Ascending aorta (tissue), 2 donors: Measurements from ENCODE around the gene VWC2L. TPM values are rescaled to one million over a fixed set of nuclear protein-coding genes. Genes with fewer than 3 reads are reported as not detected.

Experiments
- DNase-seq, 2 donors: peaks; one replicate each; pipeline ENCODE4 v3.0.0-alpha.2; 2019; ENCODE audit warnings: low spot score in 2 of 2
- H3K27ac ChIP-seq, 2 donors: fragments of 200-600 bp; sonication (generic); one replicate each; pipeline ENCODE4 v1.5.1; 2016 to 2017; ENCODE audit warnings: mild to moderate bottlenecking in 1 of 2
- H3K27me3 ChIP-seq: fragments of 200-600 bp; sonication (generic); one replicate; pipeline ENCODE4 v1.5.1; 2017
- H3K36me3 ChIP-seq, 2 donors: fragments of 200-600 bp; sonication (generic); one replicate each; pipeline ENCODE4 v1.5.1; 2016
- H3K4me1 ChIP-seq, 2 donors: fragments of 200-600 bp; sonication (generic); one replicate each; pipeline ENCODE4 v1.5.1; 2016 to 2017; ENCODE audit warnings: mild to moderate bottlenecking in 1 of 2
- H3K4me3 ChIP-seq, 2 donors: fragments of 200-600 bp; sonication (generic); one replicate each; pipeline ENCODE4 v1.5.1; 2016 to 2017; ENCODE audit warnings: mild to moderate bottlenecking in 1 of 2
- H3K9me3 ChIP-seq, 2 donors: fragments of 200-600 bp; sonication (generic); one replicate each; pipeline ENCODE4 v1.5.1; 2016
- intact Hi-C: fragments of 100-400 bp; cut with DNase I; formaldehyde crosslinking; loops from one replicate; pipeline ENCODE4 v1.15.1; 2023
- total RNA-seq: library from RNA; depleted of rRNA; stranded (reverse); fragments of >200 nt; gene quantifications from one replicate; pipeline ENCODE4 v1.1.0, GENCODE V29; 2016
- TF ChIP-seq, protein P1 (sequence below), 3 experiments: fragments of 200-600 bp in 2 of 3; fragments of 450-650 bp in 1 of 3; sonication (generic) in 2 of 3; IDR thresholded peaks; one replicate each; pipeline ENCODE4 v1.5.1; 2016 to 2019; ENCODE audit warnings: antibody characterized with exemption in 3 of 3, mild to moderate bottlenecking in 1 of 3, moderate library complexity in 1 of 3

VWC2L gene
- total RNA-seq: not detected

DNA sequence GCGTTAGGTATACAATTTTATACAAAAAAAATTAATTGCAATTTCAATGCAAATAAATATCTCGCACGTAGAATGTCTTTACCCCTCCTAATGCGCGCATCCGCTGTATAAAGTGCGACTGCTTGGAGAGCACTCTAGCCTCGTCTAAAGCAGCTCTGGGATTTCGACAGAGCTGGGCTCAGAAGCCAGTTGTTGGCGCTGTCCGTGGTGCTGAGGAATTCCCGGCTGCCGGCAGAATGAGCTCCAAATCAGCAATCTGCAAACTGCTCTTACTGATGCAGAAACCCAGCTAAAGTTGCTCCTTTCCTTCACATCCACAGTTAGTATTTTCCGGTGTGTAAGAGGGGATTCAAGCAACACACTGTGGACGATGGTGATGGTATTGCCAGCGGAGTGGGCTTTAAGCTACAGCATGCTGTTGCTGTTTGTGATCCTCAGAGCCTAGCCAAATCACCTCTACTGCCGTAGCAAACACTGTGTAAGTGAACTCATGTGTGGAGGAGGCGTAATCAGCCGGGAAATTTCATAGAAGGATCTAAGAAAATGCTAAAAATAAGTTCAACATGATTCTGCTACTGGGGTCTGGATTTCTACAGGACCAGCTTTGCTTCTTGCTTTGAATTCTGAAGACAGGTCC is at the start of gene VWC2L:
VWC2L (plus strand) TSS at position 137 of the 637 bp plus-strand sequence. CDS start 3,140 bp downstream, outside the sequence.
- H3K4me3 ChIP-seq: no peak within 1 kb of the TSS
- no peaks in the 10 kb centered on the region for H3K27me3 ChIP-seq
- H3K9me3 ChIP-seq: no peaks in the 10 kb centered on the region
- DNase-seq: peak in 1 of 2 donors; percentile 65
- H3K36me3 ChIP-seq: no peaks in the 10 kb centered on the region
- no peaks in the 10 kb centered on the region for H3K4me1 ChIP-seq
- TF ChIP-seq, protein P1, sequence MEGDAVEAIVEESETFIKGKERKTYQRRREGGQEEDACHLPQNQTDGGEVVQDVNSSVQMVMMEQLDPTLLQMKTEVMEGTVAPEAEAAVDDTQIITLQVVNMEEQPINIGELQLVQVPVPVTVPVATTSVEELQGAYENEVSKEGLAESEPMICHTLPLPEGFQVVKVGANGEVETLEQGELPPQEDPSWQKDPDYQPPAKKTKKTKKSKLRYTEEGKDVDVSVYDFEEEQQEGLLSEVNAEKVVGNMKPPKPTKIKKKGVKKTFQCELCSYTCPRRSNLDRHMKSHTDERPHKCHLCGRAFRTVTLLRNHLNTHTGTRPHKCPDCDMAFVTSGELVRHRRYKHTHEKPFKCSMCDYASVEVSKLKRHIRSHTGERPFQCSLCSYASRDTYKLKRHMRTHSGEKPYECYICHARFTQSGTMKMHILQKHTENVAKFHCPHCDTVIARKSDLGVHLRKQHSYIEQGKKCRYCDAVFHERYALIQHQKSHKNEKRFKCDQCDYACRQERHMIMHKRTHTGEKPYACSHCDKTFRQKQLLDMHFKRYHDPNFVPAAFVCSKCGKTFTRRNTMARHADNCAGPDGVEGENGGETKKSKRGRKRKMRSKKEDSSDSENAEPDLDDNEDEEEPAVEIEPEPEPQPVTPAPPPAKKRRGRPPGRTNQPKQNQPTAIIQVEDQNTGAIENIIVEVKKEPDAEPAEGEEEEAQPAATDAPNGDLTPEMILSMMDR (IDR thresholded peaks at IDR 0.05): no peak
- no peak within 1 kb of the TSS for H3K27ac ChIP-seq
- intact Hi-C loops: no loop called here

DNA sequence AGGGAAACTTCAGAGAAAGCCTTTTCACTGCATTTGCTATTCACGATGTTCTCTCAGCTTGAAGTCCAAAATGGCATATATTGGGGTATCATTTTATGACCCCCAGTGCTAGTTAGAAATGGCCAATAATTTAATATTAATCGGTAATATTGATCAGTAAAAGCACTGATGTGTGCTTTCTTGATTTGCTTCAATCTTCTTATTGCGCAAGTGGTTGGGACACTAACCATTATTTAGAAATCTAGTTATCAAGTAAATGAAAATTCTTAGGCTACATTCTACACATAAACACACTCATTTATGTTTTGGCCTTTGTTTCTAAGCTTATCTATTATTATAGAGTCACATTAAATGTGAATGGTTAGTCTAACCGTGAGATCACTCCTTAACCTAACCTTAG is 49.7 kb upstream of the VWC2L start:
- no peaks in the 10 kb centered on the region for H3K4me1 ChIP-seq
- no peaks in the 10 kb centered on the region for H3K9me3 ChIP-seq
- H3K27ac ChIP-seq: no peak overlapping the region
- no peaks in the 10 kb centered on the region for H3K27me3 ChIP-seq
- DNase-seq: no peak
- H3K36me3 ChIP-seq: no peaks in the 10 kb centered on the region
- no peak overlapping the region for H3K4me3 ChIP-seq
- intact Hi-C loops: no loop called here
- TF ChIP-seq, protein P1 (IDR thresholded peaks at IDR 0.05): no peak

DNA sequence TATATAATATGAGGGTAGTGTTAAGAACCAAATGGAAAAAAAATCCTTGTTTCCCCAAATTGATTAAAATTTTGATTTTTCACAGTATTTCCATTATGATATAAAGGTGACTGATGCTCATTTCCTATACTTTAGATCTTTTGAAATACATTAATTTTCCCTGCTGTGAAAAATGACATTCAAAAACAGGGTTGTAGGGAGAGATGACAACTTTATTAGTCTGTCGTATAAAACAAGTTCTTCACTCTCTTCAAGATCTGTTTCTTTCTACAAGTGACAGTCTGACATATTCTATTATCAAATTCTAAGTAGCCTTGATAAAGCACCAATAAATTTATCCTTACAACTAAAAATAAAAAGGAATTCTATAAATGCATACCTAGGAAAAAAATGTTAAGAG is 45.3 kb upstream of the VWC2L start:
- H3K27ac ChIP-seq: no peak overlapping the region
- no peak overlapping the region for H3K4me3 ChIP-seq
- intact Hi-C loops: no loop called here
- H3K27me3 ChIP-seq: no peaks in the 10 kb centered on the region
- no peaks in the 10 kb centered on the region for H3K36me3 ChIP-seq
- TF ChIP-seq, protein P1 (IDR thresholded peaks at IDR 0.05): no peak
- no peak for DNase-seq
- no peaks in the 10 kb centered on the region for H3K4me1 ChIP-seq
- H3K9me3 ChIP-seq: no peaks in the 10 kb centered on the region

DNA sequence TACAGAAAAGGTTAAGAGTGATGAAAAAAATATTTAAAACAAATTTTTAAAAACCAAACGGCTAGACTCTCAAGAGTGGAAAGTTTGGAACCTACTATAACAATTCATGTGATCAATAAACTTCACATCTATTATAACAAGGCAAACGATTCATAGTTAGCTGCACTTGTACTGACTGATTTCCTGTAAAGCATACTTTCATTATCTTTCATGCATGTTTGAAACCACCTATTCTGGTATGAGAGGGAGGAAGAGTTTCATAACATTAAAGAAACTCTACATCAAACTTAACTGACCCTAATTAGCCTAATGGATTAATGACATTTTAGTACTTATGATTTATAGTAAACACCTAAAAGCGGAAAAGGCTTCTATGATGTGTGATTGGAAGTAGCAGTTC is 43.7 kb upstream of the VWC2L start:
- Histone ChIP-seq H3K4me3 (no peak overlapping the region), H3K27me3 (no peaks in the 10 kb centered on the region), H3K27ac (no peak overlapping the region), H3K4me1 (no peaks in the 10 kb centered on the region), H3K36me3 (no peaks in the 10 kb centered on the region), H3K9me3 (no peaks in the 10 kb centered on the region)
- no peak for DNase-seq
- intact Hi-C loops: no loop called here
- TF ChIP-seq, protein P1 (IDR thresholded peaks at IDR 0.05): no peak

DNA sequence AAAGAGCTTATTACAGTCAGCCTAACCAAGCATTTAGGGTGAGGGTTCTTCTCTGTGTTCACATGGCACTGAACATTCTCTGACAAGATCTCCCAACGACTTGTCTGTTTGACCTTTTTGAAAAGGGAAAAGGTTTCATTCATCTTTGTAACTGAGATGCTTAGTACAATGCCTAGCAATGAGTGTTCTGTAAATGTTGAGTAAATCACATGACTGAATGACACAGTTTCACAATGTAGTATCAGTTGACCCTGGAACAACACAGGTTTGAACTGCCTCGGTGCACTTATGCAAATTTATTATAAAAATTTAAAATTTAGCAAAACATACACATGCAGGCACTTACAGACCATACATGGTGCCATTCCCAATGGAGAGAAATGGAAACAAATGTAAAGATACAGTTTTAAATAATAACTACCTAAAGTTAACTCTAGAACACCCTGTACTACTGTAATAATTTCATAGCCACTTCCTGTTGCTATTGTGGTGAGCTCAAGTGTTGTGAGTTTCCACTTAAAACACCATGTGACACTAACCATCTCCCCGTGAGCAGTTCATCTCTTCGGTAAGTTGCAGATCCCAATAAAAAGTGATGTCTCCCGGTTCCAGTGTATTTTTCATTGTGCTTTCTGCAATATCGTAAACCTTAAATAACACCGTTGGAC is 34.1 kb upstream of the VWC2L start:
- no peak overlapping the region for H3K27ac ChIP-seq
- TF ChIP-seq, protein P1 (IDR thresholded peaks at IDR 0.05): no peak
- no peaks in the 10 kb centered on the region for H3K27me3 ChIP-seq
- no peak for DNase-seq
- H3K4me1 ChIP-seq: no peaks in the 10 kb centered on the region
- intact Hi-C loops: no loop called here
- H3K9me3 ChIP-seq: no peaks in the 10 kb centered on the region
- H3K4me3 ChIP-seq: no peak overlapping the region
- no peaks in the 10 kb centered on the region for H3K36me3 ChIP-seq
